Measurements from ENCODE around the gene MAJIN.
"Not testable (repeated sequence)": the region's sequence is repeated elsewhere in the genome, so short reads cannot be mapped to it uniquely, and the experiment has no call there.

Gene MAJIN

GRCh38 chr11:64989416-64989815 lies 17.5 kb upstream of the MAJIN start:
- H3K27me3 ChIP-seq (replicated peaks; ENCODE audit: control insufficient read depth, insufficient read depth, low read length) = no peaks in the 10 kb centered on the region
- H3K36me3 ChIP-seq (ENCODE audit: control insufficient read depth, insufficient read depth, low read length) = no peaks in the 10 kb centered on the region
- TF ChIP-seq CTCF (IDR thresholded peaks at IDR 0.05; ENCODE audit: insufficient read depth, low read length, poor library complexity, severe bottlenecking) = no peak
- DNase-seq (ENCODE audit: extremely low read depth, insufficient read length) = no peak
- no peak overlapping the region for H3K4me3 ChIP-seq (replicated peaks; ENCODE audit: low read depth, low read length)

GRCh38 chr11:64987998-64988854 lies 16.3 kb upstream of the MAJIN start:
- Histone ChIP-seq H3K4me3 (replicated peaks; ENCODE audit: low read depth, low read length) (no peak overlapping the region), H3K27me3 (replicated peaks; ENCODE audit: control insufficient read depth, insufficient read depth, low read length) (no peaks in the 10 kb centered on the region), H3K36me3 (ENCODE audit: control insufficient read depth, insufficient read depth, low read length) (no peaks in the 10 kb centered on the region)
- TF ChIP-seq CTCF (IDR thresholded peaks at IDR 0.05; ENCODE audit: insufficient read depth, low read length, poor library complexity, severe bottlenecking) = no peak
- no peak for DNase-seq (ENCODE audit: extremely low read depth, insufficient read length)

- not testable (repeated sequence) for H3K4me3 ChIP-seq (replicated peaks; ENCODE audit: low read depth, low read length); H3K27me3 ChIP-seq (replicated peaks; ENCODE audit: control insufficient read depth, insufficient read depth, low read length); DNase-seq (ENCODE audit: extremely low read depth, insufficient read length); H3K36me3 ChIP-seq (ENCODE audit: control insufficient read depth, insufficient read depth, low read length)
These were observed 11.4 kb upstream of the MAJIN start for GRCh38 chr11:64983339-64983738.

- no peak for TF ChIP-seq CTCF (IDR thresholded peaks at IDR 0.05; ENCODE audit: insufficient read depth, low read length, poor library complexity, severe bottlenecking)
- no peaks in the 10 kb centered on the region for H3K36me3 ChIP-seq (ENCODE audit: control insufficient read depth, insufficient read depth, low read length)
- no peaks in the 10 kb centered on the region; the same call in 1 of the 2 replicates for H3K27me3 ChIP-seq (replicated peaks; ENCODE audit: control insufficient read depth, insufficient read depth, low read length)
- no peak for DNase-seq (ENCODE audit: extremely low read depth, insufficient read length)
- H3K4me3 ChIP-seq (replicated peaks; ENCODE audit: low read depth, low read length) = no peak overlapping the region
These were observed 4.7 kb upstream of the MAJIN start for GRCh38 chr11:64976651-64977050.

GRCh38 chr11:64974124-64974523 lies 2.2 kb upstream of the MAJIN start:
- no peak overlapping the region for H3K4me3 ChIP-seq (replicated peaks; ENCODE audit: low read depth, low read length)
- no peak for TF ChIP-seq CTCF (IDR thresholded peaks at IDR 0.05; ENCODE audit: insufficient read depth, low read length, poor library complexity, severe bottlenecking)

GRCh38 chr11:64970731-64971151 lies 1.2 kb downstream of the MAJIN start:
- H3K36me3 ChIP-seq (ENCODE audit: control insufficient read depth, insufficient read depth, low read length) = no peaks in the 10 kb centered on the region
- H3K27me3 ChIP-seq (replicated peaks; ENCODE audit: control insufficient read depth, insufficient read depth, low read length) = no peaks in the 10 kb centered on the region
- H3K4me3 ChIP-seq (replicated peaks; ENCODE audit: low read depth, low read length) = no peak overlapping the region
- TF ChIP-seq CTCF (IDR thresholded peaks at IDR 0.05; ENCODE audit: insufficient read depth, low read length, poor library complexity, severe bottlenecking) = no peak
- no peak for DNase-seq (ENCODE audit: extremely low read depth, insufficient read length)

More at GRCh38 chr11:64974124-64974523, 2.2 kb upstream of the MAJIN start:
- DNase-seq (ENCODE audit: extremely low read depth, insufficient read length) = no peak
- H3K36me3 ChIP-seq (ENCODE audit: control insufficient read depth, insufficient read depth, low read length) = no peaks in the 10 kb centered on the region
- no peaks in the 10 kb centered on the region for H3K27me3 ChIP-seq (replicated peaks; ENCODE audit: control insufficient read depth, insufficient read depth, low read length)

All from GM06990 (cell line).